Measurements from ENCODE around the gene LGALS9.

GRCh38 chr17:27674335-27674734 is 43.3 kb downstream of the LGALS9 start:
- TF ChIP-seq CTCF (IDR thresholded peaks at IDR 0.05; ENCODE audit: borderline replicate concordance, extremely low read depth, low read length, poor library complexity, severe bottlenecking) (no peak), EZH2 (IDR thresholded peaks at IDR 0.05; ENCODE audit: borderline replicate concordance, low read depth, low read length, severe bottlenecking) (no peak)
